GM18870 (cell line): ENCODE data around the gene APOBEC3H.
"Not testable (repeated sequence)": the region's sequence is repeated elsewhere in the genome, so short reads cannot be mapped to it uniquely, and the experiment has no call there.

ENCODE experiments used
- ATAC-seq: cut with Tn5 transposase; IDR thresholded peaks from one replicate; pipeline ENCODE4 v1.9.1; 2021; ENCODE audit warnings: moderate library complexity; ENCODE audit not compliant: unreplicated experiment

APOBEC3H gene

GRCh38 chr22:39097098-39098020, at the start of gene APOBEC3H:
TSS of gene APOBEC3H (plus strand) at chr22:39097244. CDS start at chr22:39100279, 3,035 bp downstream.
- peak; percentile 24 for ATAC-seq

DNA sequence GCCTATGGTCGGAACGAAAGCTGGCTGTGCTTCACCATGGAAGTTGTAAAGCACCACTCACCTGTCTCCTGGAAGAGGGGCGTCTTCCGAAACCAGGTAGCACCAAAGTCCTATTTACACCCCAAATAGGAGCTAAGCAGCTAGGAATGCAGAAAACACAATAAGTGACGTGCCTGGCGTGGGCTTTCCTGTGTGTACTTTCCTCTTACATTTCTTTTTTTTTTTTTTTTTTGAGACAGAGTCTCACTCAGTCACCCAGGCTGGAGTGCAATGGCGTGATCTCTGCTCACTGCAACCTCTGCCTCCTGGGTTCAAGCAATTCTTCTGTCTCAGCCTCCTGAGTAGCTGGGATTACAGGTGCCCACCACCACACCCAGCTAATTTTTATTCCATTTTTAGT, 47.6 kb upstream of the APOBEC3H start:
- ATAC-seq: not testable (repeated sequence)

GRCh38 chr22:39051844-39052495, 45.1 kb upstream of the APOBEC3H start:
- ATAC-seq: not testable (repeated sequence)

DNA sequence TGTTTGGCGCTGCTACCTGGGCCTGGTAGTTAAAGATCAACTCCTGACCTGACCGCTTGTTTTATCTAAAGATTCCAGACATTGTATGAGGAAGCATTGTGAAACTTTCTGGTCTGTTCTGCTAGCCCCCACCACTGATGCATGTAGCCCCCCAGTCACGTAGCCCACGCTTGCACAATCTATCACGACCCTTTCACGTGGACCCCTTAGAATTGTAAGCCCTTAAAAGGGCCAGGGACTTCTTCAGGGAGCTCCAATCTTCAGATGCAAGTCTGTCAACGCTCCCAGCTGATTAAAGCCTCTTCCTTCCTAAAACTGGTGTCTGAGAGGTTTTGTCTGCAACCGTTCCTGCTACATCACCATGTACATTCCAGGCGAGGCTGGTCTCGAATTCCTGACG, 41.4 kb upstream of the APOBEC3H start:
- ATAC-seq: no peak

DNA sequence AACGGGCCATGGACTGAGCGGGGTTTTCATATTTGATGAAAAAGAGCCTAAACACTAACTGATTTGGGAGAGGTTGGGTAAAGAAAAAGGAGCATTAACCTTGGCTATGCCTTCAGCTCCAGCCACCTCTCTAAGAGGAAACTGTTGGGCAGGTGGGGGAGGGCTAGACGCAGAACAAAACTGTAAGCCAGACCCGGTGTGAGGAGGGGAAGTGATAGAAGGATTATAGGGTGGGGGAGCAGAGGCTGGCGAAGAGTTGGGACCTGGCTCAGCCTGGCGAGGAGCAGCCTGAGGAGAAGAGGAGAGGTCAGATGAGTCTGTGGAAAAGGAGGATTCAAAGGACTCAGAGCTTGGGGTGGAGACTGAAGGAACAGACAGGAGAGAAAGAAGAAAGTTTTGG, 35.8 kb upstream of the APOBEC3H start:
- not testable (repeated sequence) for ATAC-seq

DNA sequence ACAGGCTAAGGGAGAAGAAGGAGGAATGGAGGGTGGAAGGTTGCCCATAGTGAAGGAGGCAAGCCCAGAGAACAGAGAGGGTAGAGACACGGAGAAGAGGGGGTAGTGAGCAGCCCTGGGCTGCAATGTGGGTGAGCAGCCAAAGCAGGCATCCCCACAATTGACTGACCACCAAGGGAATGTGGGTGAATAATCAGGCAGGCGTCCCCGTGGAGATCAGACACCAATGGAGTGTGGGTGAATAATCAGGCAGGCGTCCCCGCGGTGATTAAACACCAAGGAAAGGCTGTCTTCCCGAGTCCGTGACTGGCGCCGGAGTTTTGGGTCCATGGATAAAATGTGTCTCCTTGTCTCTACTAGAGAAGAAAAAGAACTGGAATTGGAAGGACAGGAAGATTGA, 35.1 kb upstream of the APOBEC3H start:
- not testable (repeated sequence) for ATAC-seq

DNA sequence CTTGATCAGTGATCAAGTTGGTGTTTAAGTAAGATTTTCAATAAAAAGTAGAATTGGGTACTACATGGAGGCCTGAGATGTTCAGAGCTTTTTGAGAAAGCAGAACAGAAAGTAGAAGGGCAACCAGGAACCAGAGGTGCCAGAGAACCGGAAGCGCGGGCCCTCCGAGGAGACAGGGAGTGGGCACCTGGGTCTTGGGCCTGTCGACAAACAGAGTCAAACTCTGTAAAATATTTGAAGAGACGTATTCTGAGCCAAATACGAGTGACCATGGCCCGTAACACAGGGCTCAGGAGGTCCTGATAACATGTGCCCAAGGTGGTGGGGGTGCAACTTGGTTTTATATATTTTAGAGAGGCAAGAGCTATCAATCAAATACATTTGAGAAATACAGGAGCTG, 33.1 kb upstream of the APOBEC3H start:
- not testable (repeated sequence) for ATAC-seq

- ATAC-seq: not testable (repeated sequence)
Observed at GRCh38 chr22:39066442-39067276, 30.4 kb upstream of the APOBEC3H start.

DNA sequence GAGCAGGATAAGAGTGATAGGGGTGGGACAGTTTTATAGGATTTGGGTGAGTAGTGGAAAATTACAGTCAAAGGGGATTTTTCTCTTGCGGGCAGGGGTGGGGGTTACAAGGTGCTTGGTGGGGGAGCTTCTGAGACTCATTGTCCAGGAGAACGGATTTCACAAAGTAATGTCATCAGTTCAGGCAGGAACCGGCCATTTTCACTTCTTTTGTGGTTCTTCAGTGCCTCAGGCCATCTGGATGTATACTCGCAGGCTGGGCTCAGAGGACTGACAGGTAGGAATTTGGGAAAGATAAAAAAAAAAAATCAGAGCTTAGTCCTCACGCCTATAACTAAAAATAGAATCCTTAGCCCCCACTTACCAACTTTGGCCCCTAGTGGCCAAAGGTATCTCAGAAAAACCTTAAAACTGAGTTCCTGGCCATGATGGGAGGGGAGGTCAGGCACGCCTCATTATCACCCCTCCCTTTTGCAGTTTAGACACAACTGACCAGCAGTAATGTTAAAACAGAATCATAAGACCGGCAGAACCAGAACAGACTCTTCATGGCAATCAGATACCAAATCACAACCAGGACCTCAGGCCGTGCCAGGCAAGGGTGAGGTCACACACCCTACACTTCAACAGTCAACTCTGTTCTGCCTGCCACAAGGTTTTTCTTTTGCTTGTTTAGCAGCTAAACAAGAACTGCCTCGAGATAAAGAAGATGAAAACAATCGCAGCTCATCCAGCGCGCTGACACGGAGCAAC, 28.8 kb upstream of the APOBEC3H start:
- ATAC-seq: no peak

DNA sequence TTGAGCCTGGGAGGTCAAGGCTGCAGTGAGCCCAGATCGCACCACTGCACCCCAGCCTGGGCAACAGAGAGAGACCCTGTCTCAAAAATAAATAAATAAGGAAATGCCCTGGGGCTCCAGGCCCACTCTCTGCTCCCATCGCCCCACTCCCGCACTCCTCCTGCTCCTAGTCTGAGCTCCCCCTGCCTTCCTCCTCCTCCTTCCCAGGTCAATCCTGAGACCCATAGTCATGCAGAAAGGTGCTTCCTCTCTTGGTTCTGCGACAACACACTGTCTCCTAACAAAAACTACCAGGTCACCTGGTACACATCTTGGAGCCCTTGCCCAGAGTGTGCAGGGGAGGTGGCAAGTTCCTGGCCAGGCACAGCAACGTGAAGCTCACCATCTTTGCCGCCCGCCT, 26.9 kb upstream of the APOBEC3H start:
- no peak for ATAC-seq

- ATAC-seq: peak; percentile 37
Observed at GRCh38 chr22:39072581-39072981, 24.5 kb upstream of the APOBEC3H start.

- no peak for ATAC-seq
Observed at GRCh38 chr22:39073981-39074380, 23.1 kb upstream of the APOBEC3H start.

DNA sequence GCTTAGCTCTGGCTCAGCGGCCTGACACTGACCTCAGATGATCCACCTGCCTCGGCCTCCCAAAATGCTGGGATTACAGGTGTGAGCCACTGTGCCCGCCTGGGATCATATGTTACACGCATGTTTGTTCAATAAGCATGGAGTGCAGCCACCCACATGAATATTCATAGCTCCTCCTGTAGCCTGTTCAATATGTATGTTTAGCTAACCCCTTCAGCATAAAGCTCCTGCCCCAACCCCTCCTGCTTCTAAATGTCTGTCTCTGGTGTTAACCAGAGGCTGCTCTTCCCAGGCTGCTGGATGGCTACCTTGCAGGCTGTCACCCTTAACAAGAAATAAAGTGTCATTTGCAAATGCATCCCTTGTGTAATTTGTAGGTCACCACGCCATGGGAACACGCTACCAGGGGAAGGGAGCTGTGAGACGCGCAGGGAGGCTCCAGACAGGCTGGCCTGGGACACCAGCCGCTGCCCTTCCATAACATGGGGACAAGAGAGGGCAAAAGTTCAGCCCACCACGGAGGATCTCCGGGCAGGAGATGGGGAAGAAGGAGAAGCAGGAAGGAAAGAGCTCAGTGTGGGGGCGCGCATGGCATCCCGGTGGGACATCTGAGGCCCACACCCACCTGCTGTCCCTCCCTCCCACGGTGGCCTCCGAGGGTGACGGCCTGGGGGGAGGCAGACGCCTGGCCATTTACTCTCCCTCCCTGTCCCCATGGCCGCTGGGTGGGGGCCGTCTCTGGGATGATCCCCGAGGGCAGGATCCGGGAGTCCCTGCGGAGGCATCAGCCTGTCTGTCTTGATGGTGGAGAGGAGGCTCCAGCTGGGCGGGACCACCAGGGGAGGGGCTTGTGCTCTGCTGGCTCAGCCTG, 20.7 kb upstream of the APOBEC3H start:
- not testable (repeated sequence) for ATAC-seq

- ATAC-seq: peak; percentile 66
Observed at GRCh38 chr22:39077026-39077840, 19.8 kb upstream of the APOBEC3H start, which contains the start of gene APOBEC3G. TSS of gene APOBEC3G (plus strand) at chr22:39077275. CDS start at chr22:39077362, 87 bp downstream.

GRCh38 chr22:39077912-39078311, 19.1 kb upstream of the APOBEC3H start:
- not testable (repeated sequence) for ATAC-seq

- no peak for ATAC-seq
Observed at GRCh38 chr22:39078329-39078728, 18.7 kb upstream of the APOBEC3H start.

- ATAC-seq: not testable (repeated sequence)
Observed at GRCh38 chr22:39079054-39079637, 17.9 kb upstream of the APOBEC3H start.
